HEK293 (cell line): ENCODE data around the gene PARP9.

Experiments
- CTCF ChIA-PET: fragments of 350-600 bp; formaldehyde crosslinking; extraction: SDS; loops from one replicate; lab custom pipeline; 2021; ENCODE audit warnings: antibody characterized with exemption; lab: Yijun Ruan, JAX
- POLR2A ChIA-PET: fragments of 300-600 bp; formaldehyde crosslinking; extraction: SDS; loops from one replicate; lab custom pipeline; 2020; ENCODE audit warnings: antibody characterized with exemption, inconsistent platforms; lab: Yijun Ruan, JAX
- H3K27ac ChIP-seq: fragments of 200-500 bp; sonication (Bioruptor generic); 2 replicates; pipeline ENCODE4 v1.5.1; 2014; ENCODE audit warnings: low read depth, low read length, control low read depth, inconsistent platforms; ENCODE audit errors: extremely low read depth
- H3K36me3 ChIP-seq, 2 experiments: fragments of 200-500 bp in 1 of 2; sonication (Bioruptor generic) in 1 of 2; 1 replicate in 1 of 2; 2 replicates in 1 of 2; pipeline ENCODE4 v1.5.1; 2014 to 2017; ENCODE audit warnings: inconsistent platforms in 2 of 2, low read length in 2 of 2; ENCODE audit not compliant: control insufficient read depth in 2 of 2, insufficient read depth in 1 of 2
- H3K4me1 ChIP-seq: fragments of 200-500 bp; sonication (Bioruptor generic); 2 replicates; pipeline ENCODE4 v1.5.1; 2014; ENCODE audit warnings: mild to moderate bottlenecking, low read length, inconsistent platforms; ENCODE audit not compliant: control insufficient read depth, insufficient read depth
- H3K4me3 ChIP-seq: 2 replicates; pipeline ENCODE4 v1.5.1; 2011; ENCODE audit warnings: low read depth, mild to moderate bottlenecking, control low read depth, low read length, moderate library complexity
- H3K9me3 ChIP-seq: fragments of 200-500 bp; sonication (Bioruptor generic); 2 replicates; pipeline ENCODE4 v1.5.1; 2014; ENCODE audit warnings: low read depth, low read length, inconsistent platforms; ENCODE audit not compliant: control insufficient read depth, insufficient read depth
- BCL11A ChIP-seq: fragments of 450-650 bp; formaldehyde crosslinking; IDR thresholded peaks from 2 replicates; pipeline ENCODE4 v1.5.1; 2016; ENCODE audit warnings: low read depth, missing biosample characterization, missing genetic modification characterization
- GFI1B ChIP-seq: fragments of 450-650 bp; formaldehyde crosslinking; IDR thresholded peaks from 2 replicates; pipeline ENCODE4 v1.5.1; 2016; ENCODE audit warnings: missing biosample characterization, missing genetic modification characterization
- HOXA7 ChIP-seq: sonication (generic); formaldehyde crosslinking; IDR thresholded peaks from 2 replicates; pipeline ENCODE4 v1.8.1; 2022; ENCODE audit warnings: missing genetic modification reagents, borderline replicate concordance
- KLF8 ChIP-seq: fragments of 450-650 bp; formaldehyde crosslinking; IDR thresholded peaks from 2 replicates; pipeline ENCODE4 v1.5.1; 2016; ENCODE audit warnings: missing biosample characterization, missing genetic modification characterization
- PRDM6 ChIP-seq: fragments of 450-650 bp; formaldehyde crosslinking; IDR thresholded peaks from 2 replicates; pipeline ENCODE4 v1.5.1; 2017; ENCODE audit warnings: missing biosample characterization, missing genetic modification characterization
- SP3 ChIP-seq: fragments of 450-650 bp; formaldehyde crosslinking; IDR thresholded peaks from 2 replicates; pipeline ENCODE4 v1.5.1; 2016; ENCODE audit warnings: missing biosample characterization, missing genetic modification characterization
- YY2 ChIP-seq: fragments of 450-650 bp; formaldehyde crosslinking; IDR thresholded peaks from 2 replicates; pipeline ENCODE4 v1.5.1; 2016; ENCODE audit warnings: missing biosample characterization, missing genetic modification characterization
- ZBTB49 ChIP-seq: fragments of 450-650 bp; formaldehyde crosslinking; IDR thresholded peaks from 2 replicates; pipeline ENCODE4 v1.5.1; 2016; ENCODE audit warnings: missing biosample characterization, missing genetic modification characterization, low read depth
- ZEB2 ChIP-seq: fragments of 450-650 bp; formaldehyde crosslinking; IDR thresholded peaks from 2 replicates; pipeline ENCODE4 v1.5.1; 2016; ENCODE audit warnings: missing biosample characterization, missing genetic modification characterization
- ZFP3 ChIP-seq: fragments of 450-650 bp; formaldehyde crosslinking; IDR thresholded peaks from 2 replicates; pipeline ENCODE4 v1.5.1; 2016; ENCODE audit warnings: low read depth, missing biosample characterization, missing genetic modification characterization
- ZNF2 ChIP-seq: fragments of 450-650 bp; formaldehyde crosslinking; IDR thresholded peaks from 2 replicates; pipeline ENCODE4 v1.5.1; 2016; ENCODE audit warnings: missing biosample characterization, missing genetic modification characterization
- ZNF214 ChIP-seq: fragments of 450-650 bp; formaldehyde crosslinking; IDR thresholded peaks from 2 replicates; pipeline ENCODE4 v1.5.1; 2017; ENCODE audit warnings: missing biosample characterization, mild to moderate bottlenecking, missing genetic modification characterization, borderline replicate concordance
- ZNF239 ChIP-seq: fragments of 450-650 bp; formaldehyde crosslinking; IDR thresholded peaks from 2 replicates; pipeline ENCODE4 v1.5.1; 2016; ENCODE audit warnings: missing biosample characterization, missing genetic modification characterization
- ZNF341 ChIP-seq: fragments of 450-650 bp; formaldehyde crosslinking; IDR thresholded peaks from 2 replicates; pipeline ENCODE4; 2016; ENCODE audit warnings: low read depth, missing biosample characterization, missing genetic modification characterization
- ZNF433 ChIP-seq: fragments of 450-650 bp; formaldehyde crosslinking; IDR thresholded peaks from 2 replicates; pipeline ENCODE4 v1.5.1; 2016; ENCODE audit warnings: missing biosample characterization, missing genetic modification characterization, low read depth
- ZNF529 ChIP-seq: fragments of 450-650 bp; formaldehyde crosslinking; IDR thresholded peaks from 2 replicates; pipeline ENCODE4 v1.5.1; 2017; ENCODE audit warnings: missing genetic modification characterization, missing biosample characterization; ENCODE audit not compliant: insufficient replicate concordance
- ZNF530 ChIP-seq: fragments of 450-650 bp; formaldehyde crosslinking; IDR thresholded peaks from 2 replicates; pipeline ENCODE4 v1.5.1; 2016; ENCODE audit warnings: low read depth, missing biosample characterization, missing genetic modification characterization
- ZNF555 ChIP-seq: fragments of 450-650 bp; formaldehyde crosslinking; conservative IDR thresholded peaks from 2 replicates; pipeline ENCODE4 v1.5.1; 2017; ENCODE audit warnings: missing biosample characterization, mild to moderate bottlenecking, missing genetic modification characterization, inconsistent platforms
- ZNF571 ChIP-seq: fragments of 450-650 bp; formaldehyde crosslinking; IDR thresholded peaks from 2 replicates; pipeline ENCODE4 v1.5.0; 2017; ENCODE audit warnings: missing biosample characterization, missing genetic modification characterization
- ZNF645 ChIP-seq: fragments of 450-650 bp; formaldehyde crosslinking; IDR thresholded peaks from 2 replicates; pipeline ENCODE4; 2016; ENCODE audit warnings: missing biosample characterization, missing genetic modification characterization
- ZNF76 ChIP-seq: fragments of 450-650 bp; formaldehyde crosslinking; IDR thresholded peaks from 2 replicates; pipeline ENCODE4; 2016; ENCODE audit warnings: low read depth, missing biosample characterization, missing genetic modification characterization, borderline replicate concordance

The PARP9 gene

GRCh38 chr3:122523317-122523716, 40.8 kb downstream of the PARP9 start (continued):
- no peak for TF ChIP-seq GFI1B (tag by site-specific recombination)

GRCh38 chr3:122520861-122521260, 43.2 kb downstream of the PARP9 start:
- Histone ChIP-seq H3K9me3 (no peaks in the 10 kb centered on the region), H3K4me3 (no peak overlapping the region), H3K27ac (no peak overlapping the region), H3K4me1 (no peaks in the 10 kb centered on the region), H3K36me3 (no peaks in the 10 kb centered on the region)
- no peak for TF ChIP-seq YY2 (tag by site-specific recombination)
- no peak for TF ChIP-seq ZEB2 (tag by site-specific recombination)
- no peak for TF ChIP-seq ZNF239 (tag by site-specific recombination)
- TF ChIP-seq ZBTB49 (tag by site-specific recombination): no peak
- TF ChIP-seq ZNF555 (tag by site-specific recombination): no peak
- no peak for TF ChIP-seq BCL11A (tag by site-specific recombination)
- TF ChIP-seq KLF8: no peak
- TF ChIP-seq ZNF76: no peak
- TF ChIP-seq ZNF529 (tag by site-specific recombination): no peak
- TF ChIP-seq ZNF341 (tag by site-specific recombination): no peak
- TF ChIP-seq SP3: no peak
- TF ChIP-seq ZNF530: no peak
- no peak for TF ChIP-seq ZNF571 (tag by site-specific recombination)
- no peak for TF ChIP-seq ZNF214 (tag by site-specific recombination)
- TF ChIP-seq PRDM6 (tag by site-specific recombination): no peak
- TF ChIP-seq HOXA7 (CRISPR knock-in tag): no peak
- TF ChIP-seq ZNF433: no peak
- ChIA-PET POLR2A (no interaction called here), CTCF (no interaction called here)

- CTCF ChIA-PET: interaction anchor here (0.6 kb wide), 2 partner anchors 68 to 158 kb away, joined by 3 to 4 read pairs; no protein-coding TSS in a partner anchor
- Histone ChIP-seq H3K9me3 (no peaks in the 10 kb centered on the region), H3K4me1 (no peaks in the 10 kb centered on the region), H3K4me3 (no peak overlapping the region)
- TF ChIP-seq ZFP3 (tag by site-specific recombination) (no peak), ZNF2 (tag by site-specific recombination) (no peak), ZNF645 (tag by site-specific recombination) (no peak), ZNF214 (tag by site-specific recombination) (no peak)
- TF ChIP-seq, all 188 proteins: peak for 0
- POLR2A ChIA-PET: no interaction called here
- Histone ChIP-seq H3K27ac (no peak overlapping the region), H3K36me3 (no peaks in the 10 kb centered on the region)
These were observed 44.4 kb downstream of the PARP9 start for GRCh38 chr3:122519693-122520092.
